Panc1 (cell line): Measurements from ENCODE around the gene DMAC2. TPM values are rescaled to one million over a fixed set of nuclear protein-coding genes. Genes with fewer than 3 reads are reported as not detected.

Experiments used
- ATAC-seq: fragments of 200-7000 bp; cut with Tn5 transposase; 2 replicates; pipeline ENCODE4 v1.9.1; 2020; ENCODE audit warnings: mild to moderate bottlenecking, moderate library complexity
- BruUV-seq: library from RNA; stranded (reverse); fragments of 400-500 nt; replicated peaks from 2 replicates; lab custom pipeline; 2021; lab: Mats Ljungman, UMichigan
- CTCF ChIA-PET: fragments of 300-600 bp; sonication (Branson Sonifier 250); formaldehyde crosslinking; loops from one replicate; lab custom pipeline; 2022; ENCODE audit warnings: antibody characterized with exemption; lab: Charles Lee
- POLR2A ChIA-PET: fragments of 300-600 bp; sonication (Branson Sonifier 250); formaldehyde crosslinking; loops from one replicate; lab custom pipeline; 2022; ENCODE audit warnings: antibody characterized with exemption; lab: Charles Lee
- DNase-seq: peaks from one replicate; pipeline ENCODE4 v3.0.0-alpha.2; 2010; ENCODE audit warnings: low read depth, low spot score
- H3K27ac ChIP-seq: 2 replicates; pipeline ENCODE4 v1.5.1; 2011; ENCODE audit warnings: mild to moderate bottlenecking, low read length, inconsistent platforms
- H3K27me3 ChIP-seq: fragments of 200-500 bp; sonication (Bioruptor generic); 2 replicates; pipeline ENCODE4 v1.6.0; 2014; ENCODE audit warnings: low read length, inconsistent platforms; ENCODE audit not compliant: control insufficient read depth, insufficient read depth
- H3K36me3 ChIP-seq: fragments of 200-500 bp; sonication (Bioruptor generic); 2 replicates; pipeline ENCODE4 v1.5.1; 2014; ENCODE audit warnings: inconsistent platforms, mild to moderate bottlenecking, low read length, moderate library complexity; ENCODE audit not compliant: control insufficient read depth, insufficient read depth
- H3K4me1 ChIP-seq: 2 replicates; pipeline ENCODE4 v1.5.1; 2011; ENCODE audit warnings: inconsistent platforms, mild to moderate bottlenecking, low read length, moderate library complexity; ENCODE audit not compliant: control insufficient read depth, insufficient read depth
- H3K4me3 ChIP-seq, 2 experiments: 2 replicates each; pipeline ENCODE4 v1.5.1; 2011 to 2012; ENCODE audit warnings: low read depth in 2 of 2, low read length in 2 of 2, mild to moderate bottlenecking in 2 of 2, inconsistent platforms in 1 of 2, moderate library complexity in 1 of 2
- H3K9me3 ChIP-seq: fragments of 200-500 bp; sonication (Bioruptor generic); 2 replicates; pipeline ENCODE4 v1.5.1; 2014; ENCODE audit warnings: low read depth, mild to moderate bottlenecking, inconsistent platforms, low read length, moderate library complexity; ENCODE audit not compliant: control insufficient read depth, insufficient read depth
- POLR2AphosphoS5 ChIP-seq: IDR thresholded peaks from 2 replicates; pipeline ENCODE4 v1.6.1; 2012; ENCODE audit warnings: mild to moderate bottlenecking, low read depth, low read length, moderate library complexity
- SIN3A ChIP-seq: IDR thresholded peaks from 2 replicates; pipeline ENCODE4 v1.6.1; 2012; ENCODE audit warnings: low read depth, mild to moderate bottlenecking, low read length, moderate library complexity, borderline replicate concordance; ENCODE audit not compliant: insufficient read depth
- TCF7L2 ChIP-seq: IDR thresholded peaks from 2 replicates; pipeline ENCODE4 v1.6.1; 2011; ENCODE audit warnings: mild to moderate bottlenecking, low read depth, low read length, inconsistent platforms
- in situ Hi-C: cut with HindIII; loops from 2 replicates; pipeline ENCODE4 v1.10.0; 2016; ENCODE audit warnings: low sequenced_read_pairs, low pct_unique_long_range_greater_than_20kb
- intact Hi-C: fragments of 100-400 bp; cut with micrococcal nuclease; formaldehyde crosslinking; loops from one replicate; pipeline ENCODE4 v1.10.0; 2022; ENCODE audit not compliant: unreplicated experiment
- total RNA-seq: library from RNA; stranded (reverse); gene quantifications from one replicate; pipeline ENCODE4 v1.2.1, GENCODE V29; 2021; ENCODE audit not compliant: unreplicated experiment
- TF ChIP-seq, protein P1 (sequence below): fragments of 450-650 bp; IDR thresholded peaks from 2 replicates; pipeline ENCODE4 v1.5.1; 2017; ENCODE audit warnings: mild to moderate bottlenecking
- TF ChIP-seq, protein P2 (sequence below), 2 experiments: IDR thresholded peaks; 2 replicates each; pipeline ENCODE4 v1.6.1; 2011 to 2012; ENCODE audit warnings: low read depth in 2 of 2, control low read depth in 1 of 2, low read length in 1 of 2, mild to moderate bottlenecking in 1 of 2, moderate library complexity in 1 of 2; ENCODE audit not compliant: insufficient read depth in 1 of 2

DMAC2 gene
- total RNA-seq, 1 experiment from 2014 or later, result 37.5 TPM

DNA sequence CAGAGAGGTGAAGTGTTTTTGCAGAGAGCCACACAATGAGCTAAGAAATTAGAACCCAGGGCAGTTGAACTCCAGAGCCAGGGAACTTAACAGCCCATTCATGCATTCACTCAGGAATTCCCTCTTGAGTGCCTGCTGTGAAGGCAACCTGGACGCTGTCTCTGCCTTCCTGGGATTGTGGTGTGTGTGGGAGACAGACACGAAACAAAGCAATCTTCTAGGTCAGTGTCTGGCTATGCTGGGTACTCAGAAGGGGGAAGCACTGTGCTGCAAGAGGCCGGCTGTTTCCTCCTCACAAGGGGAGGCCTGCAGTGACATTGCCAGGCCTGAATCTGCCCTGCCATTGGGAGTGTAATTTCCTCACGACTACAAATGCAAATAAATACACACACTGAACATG, 32.4 kb downstream of the DMAC2 start:
- ATAC-seq (no peak), DNase-seq (no peak)
- Histone ChIP-seq H3K27ac (no peak overlapping the region), H3K36me3 (no peaks in the 10 kb centered on the region), H3K4me3 (no peak overlapping the region), H3K27me3 (no peaks in the 10 kb centered on the region), H3K9me3 (no peaks in the 10 kb centered on the region), H3K4me1 (no peaks in the 10 kb centered on the region)
- no peak for TF ChIP-seq TCF7L2
- no peak for TF ChIP-seq POLR2AphosphoS5
- TF ChIP-seq, protein P1, sequence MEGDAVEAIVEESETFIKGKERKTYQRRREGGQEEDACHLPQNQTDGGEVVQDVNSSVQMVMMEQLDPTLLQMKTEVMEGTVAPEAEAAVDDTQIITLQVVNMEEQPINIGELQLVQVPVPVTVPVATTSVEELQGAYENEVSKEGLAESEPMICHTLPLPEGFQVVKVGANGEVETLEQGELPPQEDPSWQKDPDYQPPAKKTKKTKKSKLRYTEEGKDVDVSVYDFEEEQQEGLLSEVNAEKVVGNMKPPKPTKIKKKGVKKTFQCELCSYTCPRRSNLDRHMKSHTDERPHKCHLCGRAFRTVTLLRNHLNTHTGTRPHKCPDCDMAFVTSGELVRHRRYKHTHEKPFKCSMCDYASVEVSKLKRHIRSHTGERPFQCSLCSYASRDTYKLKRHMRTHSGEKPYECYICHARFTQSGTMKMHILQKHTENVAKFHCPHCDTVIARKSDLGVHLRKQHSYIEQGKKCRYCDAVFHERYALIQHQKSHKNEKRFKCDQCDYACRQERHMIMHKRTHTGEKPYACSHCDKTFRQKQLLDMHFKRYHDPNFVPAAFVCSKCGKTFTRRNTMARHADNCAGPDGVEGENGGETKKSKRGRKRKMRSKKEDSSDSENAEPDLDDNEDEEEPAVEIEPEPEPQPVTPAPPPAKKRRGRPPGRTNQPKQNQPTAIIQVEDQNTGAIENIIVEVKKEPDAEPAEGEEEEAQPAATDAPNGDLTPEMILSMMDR, result no peak
- TF ChIP-seq, protein P2, sequence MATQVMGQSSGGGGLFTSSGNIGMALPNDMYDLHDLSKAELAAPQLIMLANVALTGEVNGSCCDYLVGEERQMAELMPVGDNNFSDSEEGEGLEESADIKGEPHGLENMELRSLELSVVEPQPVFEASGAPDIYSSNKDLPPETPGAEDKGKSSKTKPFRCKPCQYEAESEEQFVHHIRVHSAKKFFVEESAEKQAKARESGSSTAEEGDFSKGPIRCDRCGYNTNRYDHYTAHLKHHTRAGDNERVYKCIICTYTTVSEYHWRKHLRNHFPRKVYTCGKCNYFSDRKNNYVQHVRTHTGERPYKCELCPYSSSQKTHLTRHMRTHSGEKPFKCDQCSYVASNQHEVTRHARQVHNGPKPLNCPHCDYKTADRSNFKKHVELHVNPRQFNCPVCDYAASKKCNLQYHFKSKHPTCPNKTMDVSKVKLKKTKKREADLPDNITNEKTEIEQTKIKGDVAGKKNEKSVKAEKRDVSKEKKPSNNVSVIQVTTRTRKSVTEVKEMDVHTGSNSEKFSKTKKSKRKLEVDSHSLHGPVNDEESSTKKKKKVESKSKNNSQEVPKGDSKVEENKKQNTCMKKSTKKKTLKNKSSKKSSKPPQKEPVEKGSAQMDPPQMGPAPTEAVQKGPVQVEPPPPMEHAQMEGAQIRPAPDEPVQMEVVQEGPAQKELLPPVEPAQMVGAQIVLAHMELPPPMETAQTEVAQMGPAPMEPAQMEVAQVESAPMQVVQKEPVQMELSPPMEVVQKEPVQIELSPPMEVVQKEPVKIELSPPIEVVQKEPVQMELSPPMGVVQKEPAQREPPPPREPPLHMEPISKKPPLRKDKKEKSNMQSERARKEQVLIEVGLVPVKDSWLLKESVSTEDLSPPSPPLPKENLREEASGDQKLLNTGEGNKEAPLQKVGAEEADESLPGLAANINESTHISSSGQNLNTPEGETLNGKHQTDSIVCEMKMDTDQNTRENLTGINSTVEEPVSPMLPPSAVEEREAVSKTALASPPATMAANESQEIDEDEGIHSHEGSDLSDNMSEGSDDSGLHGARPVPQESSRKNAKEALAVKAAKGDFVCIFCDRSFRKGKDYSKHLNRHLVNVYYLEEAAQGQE (IDR thresholded peaks at IDR 0.05; ENCODE audit: insufficient read depth in 1 of 2, low read depth in 2 of 2, low read length in 1 of 2), result no peak
- no peak for TF ChIP-seq SIN3A
- POLR2A ChIA-PET, result no interaction called here
- in situ Hi-C loops (no loop called here), intact Hi-C loops (no loop called here)
- BruUV-seq, result no TSS peak
- CTCF ChIA-PET, result no interaction called here

DNA sequence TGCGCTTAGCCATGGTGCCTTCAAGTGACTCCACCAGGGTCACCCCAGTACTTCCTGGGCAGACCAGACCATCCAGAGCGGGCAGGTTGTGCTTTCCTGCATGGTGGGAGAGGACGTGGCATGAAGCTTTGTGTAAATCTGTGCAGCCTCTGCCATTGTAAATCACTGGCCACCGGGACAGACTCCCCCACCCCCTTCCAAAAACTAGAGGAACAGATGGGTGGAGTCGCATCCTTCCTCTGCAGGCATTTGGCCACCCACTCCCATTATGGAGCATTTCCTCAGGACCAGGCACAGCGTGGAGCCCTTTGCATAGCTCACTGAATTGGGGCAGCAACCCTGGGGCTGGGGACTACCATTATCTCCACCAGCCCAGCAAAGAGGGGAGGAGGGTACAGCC, 33.9 kb downstream of the DMAC2 start:
- in situ Hi-C loops, result no loop called here
- intact Hi-C loops, result no loop called here
- no peaks in the 10 kb centered on the region for H3K36me3 ChIP-seq
- H3K4me3 ChIP-seq, result no peak overlapping the region
- TF ChIP-seq SIN3A (no peak), POLR2AphosphoS5 (no peak), TCF7L2 (no peak)
- TF ChIP-seq, protein P1, result no peak
- TF ChIP-seq, protein P2 (IDR thresholded peaks at IDR 0.05; ENCODE audit: insufficient read depth in 1 of 2, low read depth in 2 of 2, low read length in 1 of 2), result no peak
- ChIA-PET CTCF (no interaction called here), POLR2A (no interaction called here)
- H3K9me3 ChIP-seq, result no peaks in the 10 kb centered on the region
- no peaks in the 10 kb centered on the region for H3K4me1 ChIP-seq
- ATAC-seq (no peak), DNase-seq (no peak)
- H3K27me3 ChIP-seq, result no peaks in the 10 kb centered on the region
- BruUV-seq, result no TSS peak
- H3K27ac ChIP-seq, result no peak overlapping the region
